ENCODE measurements around the gene ABHD13. TPM values are rescaled to one million over a fixed set of nuclear protein-coding genes. Genes with fewer than 3 reads are reported as not detected.

ABHD13 gene
- total RNA-seq, 1 donor from 2014 or later: 9.9 TPM

DNA sequence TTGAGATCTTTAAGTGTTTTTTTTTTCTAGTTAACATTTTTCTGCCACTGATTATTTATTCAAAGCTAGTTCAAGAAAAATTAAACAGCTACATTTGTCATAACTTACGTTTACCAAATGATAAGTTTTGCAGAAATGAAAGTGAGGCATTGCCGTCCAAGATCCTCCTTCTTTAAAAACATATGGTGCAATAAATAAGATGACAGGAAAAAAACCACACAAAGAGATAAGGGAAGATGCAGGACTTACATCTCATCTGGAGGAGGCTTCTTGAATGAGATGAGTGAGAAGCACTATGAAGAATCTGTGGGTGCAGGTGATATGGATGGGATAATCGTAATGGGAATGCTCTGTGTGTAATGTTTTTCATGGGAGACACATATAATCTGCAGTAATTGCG is 63.7 kb downstream of the ABHD13 start:
- DNase-seq (ENCODE audit: low read depth): no peak
- no peak overlapping the region for H3K4me3 ChIP-seq (ENCODE audit: low read depth, low read length)
- no peaks in the 10 kb centered on the region for H3K27me3 ChIP-seq (ENCODE audit: control insufficient read depth, insufficient read depth, low read length)
- no peaks in the 10 kb centered on the region for H3K36me3 ChIP-seq (ENCODE audit: control insufficient read depth, insufficient read depth, low read length)
- TF ChIP-seq, protein P1, sequence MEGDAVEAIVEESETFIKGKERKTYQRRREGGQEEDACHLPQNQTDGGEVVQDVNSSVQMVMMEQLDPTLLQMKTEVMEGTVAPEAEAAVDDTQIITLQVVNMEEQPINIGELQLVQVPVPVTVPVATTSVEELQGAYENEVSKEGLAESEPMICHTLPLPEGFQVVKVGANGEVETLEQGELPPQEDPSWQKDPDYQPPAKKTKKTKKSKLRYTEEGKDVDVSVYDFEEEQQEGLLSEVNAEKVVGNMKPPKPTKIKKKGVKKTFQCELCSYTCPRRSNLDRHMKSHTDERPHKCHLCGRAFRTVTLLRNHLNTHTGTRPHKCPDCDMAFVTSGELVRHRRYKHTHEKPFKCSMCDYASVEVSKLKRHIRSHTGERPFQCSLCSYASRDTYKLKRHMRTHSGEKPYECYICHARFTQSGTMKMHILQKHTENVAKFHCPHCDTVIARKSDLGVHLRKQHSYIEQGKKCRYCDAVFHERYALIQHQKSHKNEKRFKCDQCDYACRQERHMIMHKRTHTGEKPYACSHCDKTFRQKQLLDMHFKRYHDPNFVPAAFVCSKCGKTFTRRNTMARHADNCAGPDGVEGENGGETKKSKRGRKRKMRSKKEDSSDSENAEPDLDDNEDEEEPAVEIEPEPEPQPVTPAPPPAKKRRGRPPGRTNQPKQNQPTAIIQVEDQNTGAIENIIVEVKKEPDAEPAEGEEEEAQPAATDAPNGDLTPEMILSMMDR (IDR thresholded peaks at IDR 0.05; ENCODE audit: insufficient read depth, low read length, poor library complexity, severe bottlenecking): no peak

DNA sequence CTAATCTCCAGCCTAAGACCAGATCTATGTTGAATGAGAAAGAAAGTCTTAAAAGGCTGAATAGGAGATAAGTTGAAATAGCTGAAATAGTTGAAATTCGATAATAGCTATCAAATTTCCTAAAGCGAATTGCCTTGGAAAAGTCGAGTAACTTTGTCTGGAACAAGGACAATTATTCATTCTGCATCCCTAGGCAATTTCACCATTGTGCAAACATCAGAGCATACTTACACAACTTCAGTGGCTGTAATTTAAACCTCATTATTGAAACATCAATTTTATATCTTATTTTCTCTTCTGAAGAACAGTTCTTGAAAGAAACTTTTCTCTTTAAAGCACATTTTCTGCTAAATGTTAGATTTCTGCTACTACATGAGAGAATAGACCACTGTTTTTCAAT is 64.9 kb downstream of the ABHD13 start:
- Histone ChIP-seq H3K36me3 (ENCODE audit: control insufficient read depth, insufficient read depth, low read length) (no peaks in the 10 kb centered on the region), H3K4me3 (ENCODE audit: low read depth, low read length) (no peak overlapping the region), H3K27me3 (ENCODE audit: control insufficient read depth, insufficient read depth, low read length) (no peaks in the 10 kb centered on the region)
- no peak for DNase-seq (ENCODE audit: low read depth)
- TF ChIP-seq, protein P1 (IDR thresholded peaks at IDR 0.05; ENCODE audit: insufficient read depth, low read length, poor library complexity, severe bottlenecking): no peak

Other genes starting within 250 kb of the ABHD13 start
- 15.7 and 17.3 TPM in 2 replicates for gene LIG4, start 2.9 kb upstream of the ABHD13 start, total RNA-seq
- gene TNFSF13B, start 51.3 kb downstream of the ABHD13 start, total RNA-seq: 0.62 and 0.71 TPM in 2 replicates